DND-41 (cell line): ENCODE measurements around the gene ZNF688.

ENCODE experiments used
- EZH2 ChIP-seq: IDR thresholded peaks from 3 replicates; pipeline ENCODE4 v1.6.1; 2012; ENCODE audit warnings: borderline replicate concordance, low read depth, mild to moderate bottlenecking, moderate library complexity, low read length, inconsistent platforms; ENCODE audit not compliant: severe bottlenecking
- TF ChIP-seq, protein P1 (sequence below): IDR thresholded peaks from 2 replicates; pipeline ENCODE4 v1.5.1; 2012; ENCODE audit warnings: borderline replicate concordance, low read length, moderate library complexity, mild to moderate bottlenecking; ENCODE audit not compliant: poor library complexity, severe bottlenecking; ENCODE audit errors: extremely low read depth

DNA sequence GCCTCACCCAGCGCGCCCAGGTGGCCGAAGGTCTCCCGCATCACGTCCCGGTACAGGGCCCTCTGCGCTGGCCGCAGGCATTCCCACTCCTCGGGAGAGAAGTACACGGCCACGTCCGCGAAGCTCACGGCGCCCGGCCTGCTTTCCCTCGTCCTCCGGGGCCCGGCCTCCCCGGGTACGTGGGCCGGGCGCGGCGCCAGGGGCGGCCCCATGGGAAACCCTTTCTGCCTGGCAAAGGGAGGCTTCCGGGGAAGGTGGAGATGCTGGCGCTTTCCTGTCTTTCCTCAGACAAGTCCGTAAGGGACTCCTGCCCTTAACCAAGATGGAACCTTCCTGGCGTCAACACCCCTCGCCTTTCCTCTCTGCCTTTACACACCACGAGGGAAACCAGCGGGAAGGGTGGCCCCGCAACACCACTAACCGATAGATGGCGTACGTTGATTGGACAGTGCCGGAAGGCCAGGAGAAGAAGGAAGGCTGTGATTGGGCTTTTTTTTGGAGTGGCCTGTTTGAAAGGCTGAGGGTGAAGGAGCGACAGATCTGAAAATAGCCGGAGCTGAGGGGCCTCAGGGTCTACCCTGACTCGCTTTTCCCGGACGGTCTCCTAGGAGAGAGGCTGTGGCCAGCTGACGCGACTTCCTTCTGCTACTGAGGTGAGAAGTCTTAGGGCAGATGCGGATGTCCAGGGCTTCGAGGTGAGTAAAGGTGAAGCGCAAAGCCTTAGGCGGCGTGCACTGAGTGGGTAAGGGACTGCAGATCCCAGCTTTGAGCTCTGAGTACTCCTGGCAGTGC lies 14.1 kb upstream of the ZNF688 start, which contains the start of gene ZNF785:
- TF ChIP-seq EZH2, result no peak
- TF ChIP-seq, protein P1, sequence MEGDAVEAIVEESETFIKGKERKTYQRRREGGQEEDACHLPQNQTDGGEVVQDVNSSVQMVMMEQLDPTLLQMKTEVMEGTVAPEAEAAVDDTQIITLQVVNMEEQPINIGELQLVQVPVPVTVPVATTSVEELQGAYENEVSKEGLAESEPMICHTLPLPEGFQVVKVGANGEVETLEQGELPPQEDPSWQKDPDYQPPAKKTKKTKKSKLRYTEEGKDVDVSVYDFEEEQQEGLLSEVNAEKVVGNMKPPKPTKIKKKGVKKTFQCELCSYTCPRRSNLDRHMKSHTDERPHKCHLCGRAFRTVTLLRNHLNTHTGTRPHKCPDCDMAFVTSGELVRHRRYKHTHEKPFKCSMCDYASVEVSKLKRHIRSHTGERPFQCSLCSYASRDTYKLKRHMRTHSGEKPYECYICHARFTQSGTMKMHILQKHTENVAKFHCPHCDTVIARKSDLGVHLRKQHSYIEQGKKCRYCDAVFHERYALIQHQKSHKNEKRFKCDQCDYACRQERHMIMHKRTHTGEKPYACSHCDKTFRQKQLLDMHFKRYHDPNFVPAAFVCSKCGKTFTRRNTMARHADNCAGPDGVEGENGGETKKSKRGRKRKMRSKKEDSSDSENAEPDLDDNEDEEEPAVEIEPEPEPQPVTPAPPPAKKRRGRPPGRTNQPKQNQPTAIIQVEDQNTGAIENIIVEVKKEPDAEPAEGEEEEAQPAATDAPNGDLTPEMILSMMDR, result peak; percentile 47
